TTC549 (cell line): Measurements from ENCODE around the gene MAP3K10.
"Not testable (repeated sequence)": the region's sequence is repeated elsewhere in the genome, so short reads cannot be mapped to it uniquely, and the experiment has no call there.

Source experiments
- FAIRE-seq: peaks from 2 replicates; lab custom pipeline; 2012; peaks lifted over from hg19 to GRCh38; lab: Jason Lieb, UNC

Gene MAP3K10

DNA sequence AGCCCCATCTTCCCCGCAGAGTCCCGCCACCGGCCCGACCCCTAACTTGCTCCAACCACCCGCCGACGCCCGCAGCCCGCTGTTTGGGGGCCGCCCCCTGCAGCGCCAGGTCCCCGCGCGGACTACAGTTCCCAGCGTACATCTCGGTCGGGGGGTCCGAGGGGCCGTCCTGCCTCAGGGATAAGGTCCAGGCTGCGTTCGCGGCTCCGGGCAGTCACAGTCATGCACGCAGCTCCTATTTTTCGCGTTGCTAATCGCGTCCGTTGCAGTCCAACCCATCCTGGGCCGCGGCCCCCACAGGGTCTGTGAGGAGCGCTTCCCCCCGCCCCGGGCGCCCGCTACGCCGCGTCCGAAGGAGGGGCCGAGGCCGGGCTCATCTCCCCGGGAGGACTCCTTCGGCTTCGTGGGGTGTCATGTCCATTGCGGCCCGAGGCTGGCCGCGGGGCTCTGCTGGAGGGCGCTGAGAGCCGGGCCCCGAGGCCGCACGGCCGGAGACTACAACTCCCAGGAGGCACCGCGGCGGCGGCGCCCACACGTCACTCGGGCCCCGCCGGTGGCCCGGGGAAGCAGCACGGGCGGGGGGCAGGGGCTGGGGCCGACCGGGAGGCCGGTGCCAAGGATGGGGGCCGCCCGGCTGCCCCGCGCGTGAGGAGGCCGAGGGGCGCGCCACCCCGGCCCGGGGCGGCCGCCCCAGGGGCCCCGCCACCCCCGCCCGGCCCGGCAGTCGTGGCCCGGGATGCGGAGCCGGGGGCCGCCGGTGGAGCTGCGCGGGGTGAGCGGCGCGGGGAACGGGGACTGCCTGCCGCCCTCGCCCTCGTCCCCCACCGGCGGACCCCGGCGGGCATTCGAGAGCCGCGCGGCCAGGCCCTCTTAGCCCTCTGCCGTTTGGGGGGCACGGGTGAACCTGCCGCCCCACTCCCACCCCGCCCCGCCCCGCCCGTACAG is at the start of gene MAP3K10:
MAP3K10 (plus strand) TSS at position 536 of the 945 bp plus-strand sequence. CDS start 606 bp downstream, outside the sequence.
- FAIRE-seq, result no peak

DNA sequence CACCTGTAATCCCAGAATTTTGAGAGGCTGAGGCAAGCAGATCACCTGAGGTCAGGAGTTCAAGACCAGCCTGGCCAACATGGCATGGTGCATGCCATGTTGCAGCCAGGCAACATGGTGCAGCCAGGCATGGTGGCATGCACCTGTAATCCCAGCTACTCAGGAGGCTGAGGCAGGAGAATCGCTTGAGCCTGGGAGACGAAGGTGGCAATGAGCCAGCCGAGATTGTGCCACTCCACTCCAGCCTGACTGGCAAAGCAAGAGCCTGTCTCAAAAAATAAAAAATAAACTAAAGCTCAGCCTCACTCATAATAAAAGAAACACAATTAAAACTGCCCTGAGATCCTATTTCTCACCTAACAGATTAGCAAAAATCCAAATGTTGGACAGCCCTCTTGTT is 49.7 kb upstream of the MAP3K10 start:
- FAIRE-seq, result no peak

- no peak for FAIRE-seq
Observed at GRCh38 chr19:40143612-40144011, 47.6 kb upstream of the MAP3K10 start.

- FAIRE-seq, result no peak
Observed at GRCh38 chr19:40144151-40144550, 47.1 kb upstream of the MAP3K10 start.

DNA sequence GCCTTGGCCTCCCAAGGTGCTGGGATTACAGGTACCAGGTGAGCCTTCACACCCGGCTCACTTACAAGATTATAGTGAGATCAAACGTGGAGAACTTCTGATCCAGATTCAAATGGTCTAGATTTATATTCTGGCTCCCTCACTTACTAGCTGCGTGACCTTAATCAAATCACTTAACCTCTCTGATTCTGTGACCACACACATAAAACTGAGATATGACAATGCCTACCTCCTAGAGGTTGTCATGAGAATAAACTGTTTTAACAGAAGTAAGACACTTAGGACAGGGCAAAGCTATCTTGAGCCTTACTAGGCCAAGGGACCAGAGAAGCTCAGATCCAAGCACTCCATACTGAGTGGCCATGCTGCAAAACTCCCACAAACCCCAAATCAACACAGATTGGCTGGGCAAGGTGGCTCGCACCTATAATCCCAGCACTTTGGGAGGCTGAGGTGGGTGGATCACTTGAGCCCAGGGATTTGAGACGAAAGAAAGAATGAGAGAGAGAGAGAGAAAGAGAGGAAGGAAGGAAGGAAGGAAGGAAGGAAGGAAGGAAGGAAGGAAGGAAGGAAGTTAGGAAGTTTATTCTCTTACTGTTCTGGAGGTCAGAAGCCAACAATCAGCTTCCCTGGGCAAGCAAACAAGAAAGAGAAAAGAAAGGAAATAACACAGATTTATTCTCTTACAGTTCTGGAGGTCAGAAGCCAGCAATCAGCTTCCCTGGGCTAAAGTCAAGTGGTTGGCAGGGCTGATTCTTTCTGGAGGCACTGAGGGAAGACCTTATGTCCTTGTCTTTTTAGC is 46.1 kb upstream of the MAP3K10 start:
- no peak for FAIRE-seq

GRCh38 chr19:40145749-40146029 is 45.5 kb upstream of the MAP3K10 start:
- FAIRE-seq, result not testable (repeated sequence)

- FAIRE-seq, result no peak
Observed at GRCh38 chr19:40147338-40147692, 43.9 kb upstream of the MAP3K10 start.

GRCh38 chr19:40147693-40148347 is 43.4 kb upstream of the MAP3K10 start:
- no peak for FAIRE-seq

- FAIRE-seq, result no peak
Observed at GRCh38 chr19:40149501-40149900, 41.7 kb upstream of the MAP3K10 start.

GRCh38 chr19:40150170-40150569 is 41.1 kb upstream of the MAP3K10 start:
- FAIRE-seq, result no peak

DNA sequence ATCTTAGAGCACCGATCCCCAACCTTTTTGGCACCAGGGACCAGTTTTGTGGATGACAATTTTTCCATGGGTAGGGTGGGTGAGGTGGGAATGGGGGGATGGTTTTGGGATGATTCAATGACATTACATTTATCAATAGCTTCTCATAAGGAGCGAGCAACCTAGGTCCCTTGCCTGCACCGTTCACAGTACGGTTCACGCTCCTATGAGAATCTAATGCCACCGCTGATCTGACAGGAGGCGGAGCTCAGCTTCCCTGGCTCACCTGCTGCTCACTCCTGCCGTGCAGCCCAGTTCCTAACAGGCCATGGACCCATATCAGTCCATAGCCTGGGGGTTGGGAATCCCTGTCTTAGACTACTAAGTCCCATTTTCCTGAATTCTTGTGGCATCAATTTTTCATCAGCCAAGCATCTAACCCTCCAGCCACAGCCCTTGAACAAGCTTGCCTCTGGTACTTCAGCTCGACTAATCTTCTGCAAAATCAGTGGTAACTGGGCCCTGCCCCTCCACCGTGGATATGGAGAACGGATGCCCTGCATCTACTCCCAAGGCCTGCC is 37.0 kb upstream of the MAP3K10 start:
- no peak for FAIRE-seq

- no peak for FAIRE-seq
Observed at GRCh38 chr19:40155749-40156265, 35.4 kb upstream of the MAP3K10 start.

- FAIRE-seq, result no peak
Observed at GRCh38 chr19:40157059-40157458, 34.2 kb upstream of the MAP3K10 start.

DNA sequence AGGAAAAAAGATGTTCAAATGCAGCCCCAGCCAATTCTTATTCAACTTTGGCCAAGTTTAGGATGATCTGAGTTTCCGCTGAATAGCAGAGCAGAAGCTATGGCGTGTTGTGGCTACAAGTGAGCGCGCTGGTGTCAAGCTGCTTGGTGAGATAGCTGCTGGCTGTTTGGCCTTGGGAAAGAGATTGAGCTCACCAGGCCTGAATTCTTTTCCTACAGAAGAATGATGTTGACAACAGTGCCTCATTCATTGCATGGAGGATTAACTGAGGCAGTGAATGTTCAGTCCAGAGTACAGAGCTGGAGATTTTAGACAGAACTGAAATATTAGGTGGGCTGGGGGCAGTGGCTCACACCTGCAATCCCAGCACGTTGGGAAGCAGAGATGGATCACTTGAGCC is 31.5 kb upstream of the MAP3K10 start:
- no peak for FAIRE-seq

DNA sequence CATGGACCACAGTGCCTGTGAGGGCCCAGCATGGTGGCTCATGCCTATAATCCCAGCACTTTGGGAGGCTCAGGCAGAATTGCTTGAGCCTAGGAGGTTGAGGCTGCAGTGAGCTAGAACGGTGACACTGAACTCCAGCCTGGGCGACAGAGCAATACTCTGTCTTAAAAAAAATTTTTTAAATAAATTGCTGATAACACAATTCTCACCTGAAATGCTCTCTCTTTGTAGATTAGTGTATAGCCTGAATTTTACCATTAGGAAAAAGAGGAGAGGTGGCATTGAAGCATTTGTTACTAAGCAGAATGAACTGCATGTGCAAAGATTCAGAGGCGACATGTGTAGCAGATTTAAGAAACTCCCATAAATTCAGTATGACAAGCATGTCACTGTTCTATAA is 29.1 kb upstream of the MAP3K10 start:
- no peak for FAIRE-seq

DNA sequence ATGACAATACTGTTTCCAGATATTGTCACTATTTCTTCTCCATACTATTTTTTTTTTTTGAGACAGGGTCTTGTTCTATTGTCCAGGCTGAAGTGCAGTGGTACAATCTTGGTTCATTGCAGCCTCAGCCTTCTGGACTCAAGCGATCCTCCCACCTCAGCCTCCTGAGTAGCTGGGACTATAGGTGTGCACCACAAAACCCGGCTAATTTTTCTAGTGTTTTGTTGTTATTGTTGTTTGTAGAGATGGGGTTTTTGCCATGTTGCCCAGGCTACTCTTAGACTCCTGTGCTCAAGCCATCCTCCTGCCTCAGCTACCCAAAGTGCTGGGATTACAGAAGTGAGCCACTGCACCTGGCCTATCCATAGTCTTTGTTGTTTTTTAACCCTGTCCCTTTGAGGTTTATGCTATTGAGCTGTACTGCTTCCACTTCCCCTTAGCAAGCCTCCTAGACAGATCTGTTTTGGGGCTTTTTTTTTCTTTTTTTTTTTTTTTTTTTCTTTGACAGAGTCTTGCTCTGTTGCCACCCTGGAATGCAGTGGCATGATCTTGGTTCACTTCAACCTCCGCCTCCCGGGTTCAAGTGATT is 27.6 kb upstream of the MAP3K10 start:
- no peak for FAIRE-seq

DNA sequence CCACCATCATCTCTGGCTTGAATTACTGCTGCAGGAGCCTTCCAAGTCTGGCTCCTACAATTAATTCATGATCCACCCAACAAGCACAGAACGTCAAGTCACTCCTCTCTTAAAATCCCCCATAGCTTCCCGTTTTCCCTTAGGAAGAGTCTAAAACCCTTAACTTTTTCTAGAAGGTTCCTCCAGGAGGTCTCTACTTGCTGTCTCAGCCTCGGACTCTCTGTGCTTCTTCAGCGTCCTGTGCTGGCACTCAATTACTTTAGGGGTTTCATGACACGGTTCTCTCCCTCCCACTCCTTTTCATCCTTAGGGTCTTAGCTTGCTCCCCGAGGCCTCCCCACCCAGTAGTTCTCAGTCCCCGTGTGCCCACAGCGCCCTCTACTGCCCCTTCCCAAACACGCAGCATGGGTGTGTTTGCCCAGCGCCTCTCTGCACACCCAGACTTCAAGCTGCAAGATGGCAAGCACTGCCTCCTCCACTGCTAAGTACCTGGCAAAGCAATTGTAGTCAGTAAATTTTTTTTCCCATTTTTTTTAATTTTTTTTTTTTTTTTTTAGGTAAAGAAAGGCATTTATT is 25.8 kb upstream of the MAP3K10 start:
- no peak for FAIRE-seq

GRCh38 chr19:40169482-40170302 is 21.5 kb upstream of the MAP3K10 start:
- FAIRE-seq, result not testable (repeated sequence)

- not testable (repeated sequence) for FAIRE-seq
Observed at GRCh38 chr19:40170303-40170989, 20.8 kb upstream of the MAP3K10 start.

GRCh38 chr19:40171293-40171692 is 19.9 kb upstream of the MAP3K10 start:
- not testable (repeated sequence) for FAIRE-seq
